Thoracic aorta (tissue), 2 donors: ENCODE measurements around the gene BCKDHB. TPM values are rescaled to one million over a fixed set of nuclear protein-coding genes. Genes with fewer than 3 reads are reported as not detected.

Source experiments
- ATAC-seq: fragments of 150-250 bp; one replicate; pipeline ENCODE4 v1.8.0; 2017; ENCODE audit warnings: low read depth; ENCODE audit not compliant: insufficient number of reproducible peaks, low FRiP score
- DNase-seq: peaks from one replicate; pipeline ENCODE4 v3.0.0-alpha.2; 2020; ENCODE audit warnings: low spot score
- H3K27ac ChIP-seq, 2 donors: fragments of 200-600 bp; sonication (generic); 1 replicate in 1 of 2; 2 replicates in 1 of 2; pipeline ENCODE4 v1.5.1; 2016; ENCODE audit warnings: mild to moderate bottlenecking in 2 of 2, moderate library complexity in 2 of 2
- H3K27me3 ChIP-seq: fragments of 200-600 bp; sonication (generic); replicated peaks from 2 replicates; pipeline ENCODE4 v1.6.0; 2016; ENCODE audit warnings: mild to moderate bottlenecking; ENCODE audit not compliant: insufficient read depth
- H3K36me3 ChIP-seq: fragments of 200-600 bp; sonication (generic); one replicate; pipeline ENCODE4 v1.5.1; 2016
- H3K4me1 ChIP-seq, 2 donors: fragments of 200-600 bp; sonication (generic); 1 replicate in 1 of 2; 2 replicates in 1 of 2; pipeline versions ENCODE4 v1.5.1 to v1.6.0; 2016; ENCODE audit warnings: low read depth in 2 of 2, mild to moderate bottlenecking in 1 of 2; ENCODE audit not compliant: control insufficient read depth in 1 of 2
- H3K4me3 ChIP-seq: fragments of 200-600 bp; sonication (generic); 2 replicates; pipeline ENCODE4 v1.5.1; 2016; ENCODE audit warnings: mild to moderate bottlenecking
- H3K9me3 ChIP-seq: fragments of 200-600 bp; sonication (generic); 2 replicates; pipeline ENCODE4 v1.5.1; 2016
- total RNA-seq, 2 donors: library from RNA; depleted of rRNA; stranded (reverse); fragments of >200 nt; gene quantifications; one replicate each; pipeline versions ENCODE4 v1.1.0 to v1.2.3, GENCODE V29; 2016
- TF ChIP-seq, protein P1 (sequence below): fragments of 200-600 bp; sonication (generic); IDR thresholded peaks from one replicate; pipeline ENCODE4 v1.5.1; 2019; ENCODE audit warnings: antibody characterized with exemption

Gene BCKDHB
- total RNA-seq, 2 donors from 2014 or later, result 14.1 to 22.1 TPM

DNA sequence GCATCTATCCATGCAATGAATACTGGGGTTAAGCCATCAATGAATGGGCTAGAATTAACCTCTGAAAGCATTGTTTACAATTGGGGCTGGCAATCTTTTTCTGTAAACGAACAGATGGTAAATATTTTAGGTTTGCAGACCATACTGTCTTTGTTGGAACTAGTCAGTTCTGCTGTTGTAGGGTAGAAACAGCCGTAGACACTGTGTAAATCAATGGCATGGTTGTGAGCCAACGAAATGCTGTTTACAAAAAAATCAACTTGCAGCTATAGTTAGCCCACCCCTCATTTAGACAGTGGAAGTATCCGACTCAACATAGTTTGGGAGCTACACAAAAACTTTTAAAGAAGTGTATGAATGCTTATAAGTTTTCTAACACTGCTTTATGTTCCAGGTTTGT lies 91.5 kb downstream of the BCKDHB start:
- ATAC-seq, result no peak
- Histone ChIP-seq H3K36me3 (no peaks in the 10 kb centered on the region), H3K27ac (no peak overlapping the region), H3K4me3 (no peak overlapping the region), H3K27me3 (no peaks in the 10 kb centered on the region), H3K4me1 (peaks cover 8 to 9% of the 10 kb centered on the region in 2 donors), H3K9me3 (no peaks in the 10 kb centered on the region)
- TF ChIP-seq, protein P1, sequence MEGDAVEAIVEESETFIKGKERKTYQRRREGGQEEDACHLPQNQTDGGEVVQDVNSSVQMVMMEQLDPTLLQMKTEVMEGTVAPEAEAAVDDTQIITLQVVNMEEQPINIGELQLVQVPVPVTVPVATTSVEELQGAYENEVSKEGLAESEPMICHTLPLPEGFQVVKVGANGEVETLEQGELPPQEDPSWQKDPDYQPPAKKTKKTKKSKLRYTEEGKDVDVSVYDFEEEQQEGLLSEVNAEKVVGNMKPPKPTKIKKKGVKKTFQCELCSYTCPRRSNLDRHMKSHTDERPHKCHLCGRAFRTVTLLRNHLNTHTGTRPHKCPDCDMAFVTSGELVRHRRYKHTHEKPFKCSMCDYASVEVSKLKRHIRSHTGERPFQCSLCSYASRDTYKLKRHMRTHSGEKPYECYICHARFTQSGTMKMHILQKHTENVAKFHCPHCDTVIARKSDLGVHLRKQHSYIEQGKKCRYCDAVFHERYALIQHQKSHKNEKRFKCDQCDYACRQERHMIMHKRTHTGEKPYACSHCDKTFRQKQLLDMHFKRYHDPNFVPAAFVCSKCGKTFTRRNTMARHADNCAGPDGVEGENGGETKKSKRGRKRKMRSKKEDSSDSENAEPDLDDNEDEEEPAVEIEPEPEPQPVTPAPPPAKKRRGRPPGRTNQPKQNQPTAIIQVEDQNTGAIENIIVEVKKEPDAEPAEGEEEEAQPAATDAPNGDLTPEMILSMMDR, result no peak
- no peak for DNase-seq

DNA sequence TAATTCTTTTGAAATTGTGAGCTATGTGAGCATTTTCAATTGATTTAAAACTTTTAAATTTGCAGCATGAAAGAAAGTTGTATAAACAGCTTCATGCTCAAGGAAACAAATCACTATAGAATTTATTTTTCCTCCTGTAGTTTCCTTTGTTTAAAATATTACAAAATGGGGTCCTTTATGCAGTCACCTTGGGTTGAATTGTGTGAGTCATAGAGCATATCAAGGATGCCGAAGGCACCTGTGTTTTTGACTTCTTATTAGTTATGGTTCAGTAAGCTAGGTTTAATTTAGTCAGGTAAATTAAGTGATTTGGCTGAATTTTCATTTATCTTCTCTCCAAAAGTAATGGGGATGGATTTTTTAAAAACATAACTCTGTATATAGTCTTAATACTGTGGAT lies 96.8 kb downstream of the BCKDHB start:
- Histone ChIP-seq H3K4me3 (no peak overlapping the region), H3K9me3 (no peaks in the 10 kb centered on the region), H3K27ac (no peak overlapping the region), H3K27me3 (no peaks in the 10 kb centered on the region), H3K36me3 (no peaks in the 10 kb centered on the region), H3K4me1 (peaks cover 0 to 7% of the 10 kb centered on the region in 2 donors)
- DNase-seq (no peak), ATAC-seq (no peak)
- TF ChIP-seq, protein P1, result no peak

DNA sequence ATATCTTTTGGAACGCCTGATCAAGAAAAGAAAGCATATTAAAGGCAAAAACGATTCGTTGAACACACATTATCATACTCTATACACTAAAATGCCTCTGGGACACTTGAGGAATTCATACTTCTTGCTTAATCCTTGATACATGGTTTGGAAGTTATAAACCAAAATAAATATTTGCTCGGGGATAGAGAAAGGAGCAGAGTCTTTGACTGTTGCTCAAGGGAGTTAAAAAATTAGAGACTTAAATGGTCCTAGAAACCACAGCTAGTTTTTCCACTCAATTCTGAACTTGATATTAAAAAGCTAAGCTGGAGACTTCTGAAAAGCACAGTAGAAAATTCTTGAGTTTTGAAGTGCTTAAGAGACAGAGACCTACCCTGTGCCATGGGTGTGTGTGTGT lies 98.9 kb downstream of the BCKDHB start:
- peaks cover 0 to 7% of the 10 kb centered on the region in 2 donors for H3K4me1 ChIP-seq
- H3K27ac ChIP-seq, result no peak overlapping the region
- no peaks in the 10 kb centered on the region for H3K9me3 ChIP-seq
- no peak overlapping the region for H3K4me3 ChIP-seq
- DNase-seq (no peak), ATAC-seq (no peak)
- no peaks in the 10 kb centered on the region for H3K36me3 ChIP-seq
- no peaks in the 10 kb centered on the region for H3K27me3 ChIP-seq
- TF ChIP-seq, protein P1, result no peak

DNA sequence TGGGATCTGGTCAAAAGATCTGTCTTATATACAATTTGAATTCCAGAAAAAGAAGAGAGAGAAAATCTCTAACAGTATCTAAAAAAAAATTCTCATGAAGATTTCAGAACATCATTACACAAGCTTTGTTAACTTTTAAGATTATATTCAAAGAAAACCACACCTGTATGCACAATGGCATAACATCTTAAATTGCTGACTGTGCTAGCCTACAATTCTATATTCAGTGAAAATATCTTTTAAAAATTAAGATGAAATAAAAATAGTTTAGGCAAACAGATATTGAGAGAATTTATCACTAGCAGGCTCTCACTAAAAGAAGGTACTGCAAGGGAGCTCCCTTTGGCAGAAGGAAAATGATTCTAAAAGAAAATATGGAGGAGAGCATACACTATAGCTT lies 100.3 kb downstream of the BCKDHB start:
- TF ChIP-seq, protein P1, result no peak
- ATAC-seq (no peak), DNase-seq (no peak)
- Histone ChIP-seq H3K4me1 (peaks cover 0 to 7% of the 10 kb centered on the region in 2 donors), H3K9me3 (no peaks in the 10 kb centered on the region), H3K27ac (no peak overlapping the region), H3K27me3 (no peaks in the 10 kb centered on the region), H3K4me3 (no peak overlapping the region), H3K36me3 (no peaks in the 10 kb centered on the region)

DNA sequence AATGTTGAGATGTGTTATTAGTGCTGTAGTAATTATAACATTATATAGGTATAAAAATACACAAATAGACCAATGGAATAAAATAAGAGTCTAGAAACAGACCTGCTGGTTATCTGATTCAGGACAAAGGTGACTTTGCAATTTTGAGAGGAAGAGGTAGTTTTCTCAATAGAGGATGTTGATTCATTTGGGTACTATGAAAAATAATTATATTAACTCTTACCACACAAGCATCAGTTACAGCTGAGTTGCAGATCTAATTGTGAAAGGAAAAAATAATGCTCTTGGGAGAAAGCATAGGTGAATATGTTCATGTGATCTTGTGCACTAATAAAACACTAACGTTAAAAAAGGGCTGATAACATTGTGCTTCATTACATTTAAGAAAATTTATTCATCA lies 103.0 kb downstream of the BCKDHB start:
- Histone ChIP-seq H3K27ac (no peak overlapping the region), H3K4me1 (peaks cover 0 to 7% of the 10 kb centered on the region in 2 donors), H3K36me3 (no peaks in the 10 kb centered on the region), H3K4me3 (no peak overlapping the region), H3K27me3 (no peaks in the 10 kb centered on the region), H3K9me3 (no peaks in the 10 kb centered on the region)
- ATAC-seq (no peak), DNase-seq (no peak)
- TF ChIP-seq, protein P1, result no peak
